Mucosa of gallbladder (tissue), 1 donor: ENCODE data around the gene HIGD2A. TPM values are rescaled to one million over a fixed set of nuclear protein-coding genes. Genes with fewer than 3 reads are reported as not detected.
"Not testable (repeated sequence)": the region's sequence is repeated elsewhere in the genome, so short reads cannot be mapped to it uniquely, and the experiment has no call there.

Source experiments
- DNase-seq: peaks from one replicate; pipeline ENCODE4 v3.0.0-alpha.2; 2020; ENCODE audit warnings: low spot score
- total RNA-seq: library from RNA; stranded (reverse); gene quantifications from one replicate; pipeline ENCODE4 v1.2.1, GENCODE V29; 2021
- donor health status: DM: no; HTN: no; CAD: no.

The HIGD2A gene
- total RNA-seq, 1 donor from 2014 or later, result 125 TPM

GRCh38 chr5:176394881-176395675 lies 6.5 kb downstream of the HIGD2A start:
- no peak for DNase-seq

- no peak for DNase-seq
Observed at GRCh38 chr5:176396330-176396729, 7.8 kb downstream of the HIGD2A start.

- DNase-seq, result no peak
Observed at GRCh38 chr5:176397736-176398420, 9.3 kb downstream of the HIGD2A start.

- DNase-seq, result peak; percentile 56
Observed at GRCh38 chr5:176400382-176401156, 12.0 kb downstream of the HIGD2A start.

GRCh38 chr5:176401281-176402205 lies 13.0 kb downstream of the HIGD2A start:
- DNase-seq, result no peak

GRCh38 chr5:176405656-176406435 lies 17.3 kb downstream of the HIGD2A start:
- no peak for DNase-seq

GRCh38 chr5:176406436-176407052 lies 18.0 kb downstream of the HIGD2A start:
- DNase-seq, result no peak

- DNase-seq, result no peak
Observed at GRCh38 chr5:176407456-176408251, 19.1 kb downstream of the HIGD2A start.

- DNase-seq, result not testable (repeated sequence)
Observed at GRCh38 chr5:176408252-176408573, 19.7 kb downstream of the HIGD2A start.

GRCh38 chr5:176408590-176408989 lies 20.0 kb downstream of the HIGD2A start:
- DNase-seq, result no peak

- DNase-seq, result no peak
Observed at GRCh38 chr5:176409765-176410164, 21.2 kb downstream of the HIGD2A start.

- no peak for DNase-seq
Observed at GRCh38 chr5:176410486-176411180, 22.1 kb downstream of the HIGD2A start.

- DNase-seq, result no peak
Observed at GRCh38 chr5:176412517-176413254, 24.1 kb downstream of the HIGD2A start.

- no peak for DNase-seq
Observed at GRCh38 chr5:176413255-176413565, 24.7 kb downstream of the HIGD2A start.

GRCh38 chr5:176413709-176414191 lies 25.2 kb downstream of the HIGD2A start:
- DNase-seq, result no peak

GRCh38 chr5:176414704-176415103 lies 26.2 kb downstream of the HIGD2A start:
- no peak for DNase-seq

- DNase-seq, result no peak
Observed at GRCh38 chr5:176415240-176415951, 26.8 kb downstream of the HIGD2A start.
